Thoracic aorta (tissue), 2 donors: ENCODE data around the gene PLCB1. TPM values are rescaled to one million over a fixed set of nuclear protein-coding genes. Genes with fewer than 3 reads are reported as not detected.
"Not testable (repeated sequence)": the region's sequence is repeated elsewhere in the genome, so short reads cannot be mapped to it uniquely, and the experiment has no call there.

Experiments
- ATAC-seq: fragments of 150-250 bp; one replicate; pipeline ENCODE4 v1.8.0; 2017; ENCODE audit warnings: low read depth; ENCODE audit not compliant: insufficient number of reproducible peaks, low FRiP score
- DNase-seq: peaks from one replicate; pipeline ENCODE4 v3.0.0-alpha.2; 2020; ENCODE audit warnings: low spot score
- H3K27ac ChIP-seq, 2 donors: fragments of 200-600 bp; sonication (generic); 1 replicate in 1 of 2; 2 replicates in 1 of 2; pipeline ENCODE4 v1.5.1; 2016; ENCODE audit warnings: mild to moderate bottlenecking in 2 of 2, moderate library complexity in 2 of 2
- H3K27me3 ChIP-seq: fragments of 200-600 bp; sonication (generic); replicated peaks from 2 replicates; pipeline ENCODE4 v1.6.0; 2016; ENCODE audit warnings: mild to moderate bottlenecking; ENCODE audit not compliant: insufficient read depth
- H3K36me3 ChIP-seq: fragments of 200-600 bp; sonication (generic); one replicate; pipeline ENCODE4 v1.5.1; 2016
- H3K4me1 ChIP-seq, 2 donors: fragments of 200-600 bp; sonication (generic); 1 replicate in 1 of 2; 2 replicates in 1 of 2; pipeline versions ENCODE4 v1.5.1 to v1.6.0; 2016; ENCODE audit warnings: low read depth in 2 of 2, mild to moderate bottlenecking in 1 of 2; ENCODE audit not compliant: control insufficient read depth in 1 of 2
- H3K4me3 ChIP-seq: fragments of 200-600 bp; sonication (generic); 2 replicates; pipeline ENCODE4 v1.5.1; 2016; ENCODE audit warnings: mild to moderate bottlenecking
- H3K9me3 ChIP-seq: fragments of 200-600 bp; sonication (generic); 2 replicates; pipeline ENCODE4 v1.5.1; 2016
- total RNA-seq, 2 donors: library from RNA; depleted of rRNA; stranded (reverse); fragments of >200 nt; gene quantifications; one replicate each; pipeline versions ENCODE4 v1.1.0 to v1.2.3, GENCODE V29; 2016
- TF ChIP-seq, protein P1 (sequence below): fragments of 200-600 bp; sonication (generic); IDR thresholded peaks from one replicate; pipeline ENCODE4 v1.5.1; 2019; ENCODE audit warnings: antibody characterized with exemption

The PLCB1 gene
- total RNA-seq, 2 donors from 2014 or later, result 10.8 to 16.3 TPM

DNA sequence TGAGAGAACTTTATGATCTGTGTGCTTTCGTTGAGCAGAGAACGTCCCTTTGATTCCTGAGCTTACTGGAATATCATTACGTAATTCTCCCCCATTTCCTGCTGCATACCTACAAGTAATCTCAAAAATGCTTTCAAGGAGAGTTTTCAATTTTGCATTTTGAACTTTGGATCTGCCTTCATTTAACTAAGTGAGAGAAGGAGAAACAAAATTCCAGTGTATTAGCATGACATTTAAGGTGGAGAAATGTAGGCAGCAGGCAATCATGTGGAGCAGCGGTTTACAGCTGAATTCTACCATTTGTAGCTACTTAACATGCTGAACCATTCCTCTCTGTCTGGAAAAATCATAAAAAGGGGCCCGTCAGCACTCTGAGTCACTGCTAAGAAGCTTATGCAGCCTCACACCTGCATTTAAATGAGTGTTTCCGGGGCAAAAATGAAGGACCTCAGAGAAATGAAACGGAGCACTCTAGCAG is 451.5 kb downstream of the PLCB1 start:
- Histone ChIP-seq H3K36me3 (no peaks in the 10 kb centered on the region), H3K27me3 (no peaks in the 10 kb centered on the region), H3K27ac (no peak overlapping the region), H3K4me1 (no peaks in the 10 kb centered on the region), H3K9me3 (no peaks in the 10 kb centered on the region), H3K4me3 (no peak overlapping the region)
- DNase-seq, result no peak
- ATAC-seq, result no peak
- TF ChIP-seq, protein P1, sequence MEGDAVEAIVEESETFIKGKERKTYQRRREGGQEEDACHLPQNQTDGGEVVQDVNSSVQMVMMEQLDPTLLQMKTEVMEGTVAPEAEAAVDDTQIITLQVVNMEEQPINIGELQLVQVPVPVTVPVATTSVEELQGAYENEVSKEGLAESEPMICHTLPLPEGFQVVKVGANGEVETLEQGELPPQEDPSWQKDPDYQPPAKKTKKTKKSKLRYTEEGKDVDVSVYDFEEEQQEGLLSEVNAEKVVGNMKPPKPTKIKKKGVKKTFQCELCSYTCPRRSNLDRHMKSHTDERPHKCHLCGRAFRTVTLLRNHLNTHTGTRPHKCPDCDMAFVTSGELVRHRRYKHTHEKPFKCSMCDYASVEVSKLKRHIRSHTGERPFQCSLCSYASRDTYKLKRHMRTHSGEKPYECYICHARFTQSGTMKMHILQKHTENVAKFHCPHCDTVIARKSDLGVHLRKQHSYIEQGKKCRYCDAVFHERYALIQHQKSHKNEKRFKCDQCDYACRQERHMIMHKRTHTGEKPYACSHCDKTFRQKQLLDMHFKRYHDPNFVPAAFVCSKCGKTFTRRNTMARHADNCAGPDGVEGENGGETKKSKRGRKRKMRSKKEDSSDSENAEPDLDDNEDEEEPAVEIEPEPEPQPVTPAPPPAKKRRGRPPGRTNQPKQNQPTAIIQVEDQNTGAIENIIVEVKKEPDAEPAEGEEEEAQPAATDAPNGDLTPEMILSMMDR, result no peak

DNA sequence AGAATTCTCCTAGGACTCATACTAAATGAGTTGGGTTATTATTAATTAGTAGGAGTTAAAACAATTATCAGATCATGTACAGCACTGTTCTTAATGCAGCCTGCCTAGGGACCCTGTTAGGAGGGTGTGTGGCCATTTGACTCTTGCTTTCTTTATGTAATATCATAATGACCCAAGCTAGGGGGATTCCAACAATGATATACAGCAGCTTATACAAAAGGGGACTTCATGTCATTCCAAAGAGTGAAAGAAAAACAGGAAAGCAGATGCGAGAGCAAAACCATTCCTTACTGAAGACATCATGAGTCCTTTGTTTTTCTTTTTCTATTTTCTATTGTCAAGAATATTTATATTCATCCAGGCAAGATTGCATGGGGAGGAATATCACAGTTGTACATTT is 455.2 kb downstream of the PLCB1 start:
- Histone ChIP-seq H3K4me1 (no peaks in the 10 kb centered on the region), H3K9me3 (no peaks in the 10 kb centered on the region), H3K36me3 (no peaks in the 10 kb centered on the region), H3K27ac (no peak overlapping the region), H3K27me3 (no peaks in the 10 kb centered on the region), H3K4me3 (no peak overlapping the region)
- TF ChIP-seq, protein P1, result no peak
- DNase-seq (no peak), ATAC-seq (no peak)

DNA sequence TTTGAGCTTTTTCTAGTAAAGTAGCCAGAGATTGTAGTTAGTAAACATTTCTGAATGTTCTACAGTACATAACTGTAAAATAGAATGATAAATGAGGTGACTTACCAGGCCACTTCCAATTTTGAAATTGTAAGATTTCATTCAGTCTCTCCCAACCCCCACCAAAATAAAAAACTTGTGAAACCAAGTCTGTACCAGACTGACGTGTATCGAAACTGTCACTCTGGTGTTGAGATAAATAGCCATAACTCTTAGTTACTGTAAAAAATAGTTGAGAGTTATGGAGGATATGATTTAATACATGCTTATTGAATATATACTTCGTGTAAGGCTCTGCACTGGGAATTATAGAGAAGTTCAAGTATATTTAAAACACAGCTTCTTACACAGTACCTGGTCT is 455.7 kb downstream of the PLCB1 start:
- no peak overlapping the region for H3K27ac ChIP-seq

DNA sequence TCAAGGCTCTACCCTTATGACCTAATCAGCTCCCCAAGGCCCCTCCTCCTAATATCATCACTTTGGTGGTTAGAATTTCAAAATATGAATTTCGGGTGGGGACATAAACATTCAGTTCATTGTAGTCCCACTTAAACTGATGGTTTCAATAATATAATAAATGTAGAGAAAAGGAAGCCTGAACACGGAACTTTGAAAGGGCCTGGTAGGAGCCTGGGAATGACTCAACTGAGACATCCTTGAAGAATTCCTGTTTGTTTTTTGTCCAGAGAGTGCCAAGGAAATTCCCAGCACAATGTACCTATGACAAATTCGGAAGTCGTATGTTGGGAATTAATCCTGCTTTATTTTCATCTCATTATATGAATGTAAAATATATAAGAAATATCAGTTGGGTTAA is 457.9 kb downstream of the PLCB1 start:
- no peaks in the 10 kb centered on the region for H3K27me3 ChIP-seq
- no peaks in the 10 kb centered on the region for H3K9me3 ChIP-seq
- no peak overlapping the region for H3K4me3 ChIP-seq
- ATAC-seq, result no peak
- TF ChIP-seq, protein P1, result no peak
- H3K36me3 ChIP-seq, result no peaks in the 10 kb centered on the region
- no peak for DNase-seq
- H3K27ac ChIP-seq, result no peak overlapping the region
- H3K4me1 ChIP-seq, result no peaks in the 10 kb centered on the region

More for the DNA sequence above, 455.7 kb downstream of the PLCB1 start:
- no peaks in the 10 kb centered on the region for H3K36me3 ChIP-seq
- TF ChIP-seq, protein P1, result no peak
- DNase-seq, result no peak
- no peaks in the 10 kb centered on the region for H3K9me3 ChIP-seq
- no peaks in the 10 kb centered on the region for H3K4me1 ChIP-seq
- no peaks in the 10 kb centered on the region for H3K27me3 ChIP-seq
- ATAC-seq, result no peak
- H3K4me3 ChIP-seq, result no peak overlapping the region

DNA sequence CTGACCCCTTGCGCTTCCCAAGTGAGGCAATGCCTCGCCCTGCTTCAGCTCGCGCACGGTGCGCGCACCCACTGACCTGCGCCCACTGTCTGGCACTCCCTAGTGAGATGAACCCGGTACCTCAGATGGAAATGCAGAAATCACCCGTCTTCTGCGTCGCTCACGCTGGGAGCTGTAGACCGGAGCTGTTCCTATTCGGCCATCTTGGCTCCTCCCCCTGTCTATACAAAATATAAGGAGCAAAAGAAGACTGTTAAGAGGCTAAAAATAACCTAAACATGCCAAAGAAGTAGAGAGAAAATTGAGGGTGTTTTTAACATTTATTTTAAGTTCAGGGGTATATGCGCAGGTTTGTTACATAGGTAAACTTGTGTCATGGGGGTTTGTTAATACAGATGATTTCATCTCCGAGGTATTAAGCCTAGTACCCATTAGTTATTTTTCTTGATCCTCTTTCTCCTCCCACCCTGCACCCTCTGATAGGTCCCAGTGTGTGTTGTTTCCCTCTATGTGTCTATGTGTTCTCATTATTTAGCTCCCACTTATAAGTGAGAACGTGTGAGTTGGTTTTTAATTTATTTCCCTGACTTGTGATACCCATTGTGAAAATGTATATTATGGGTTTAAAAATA is 469.0 kb downstream of the PLCB1 start:
- not testable (repeated sequence) for H3K4me3 ChIP-seq, H3K27ac ChIP-seq, H3K36me3 ChIP-seq, H3K27me3 ChIP-seq, ATAC-seq, DNase-seq, H3K9me3 ChIP-seq, H3K4me1 ChIP-seq

DNA sequence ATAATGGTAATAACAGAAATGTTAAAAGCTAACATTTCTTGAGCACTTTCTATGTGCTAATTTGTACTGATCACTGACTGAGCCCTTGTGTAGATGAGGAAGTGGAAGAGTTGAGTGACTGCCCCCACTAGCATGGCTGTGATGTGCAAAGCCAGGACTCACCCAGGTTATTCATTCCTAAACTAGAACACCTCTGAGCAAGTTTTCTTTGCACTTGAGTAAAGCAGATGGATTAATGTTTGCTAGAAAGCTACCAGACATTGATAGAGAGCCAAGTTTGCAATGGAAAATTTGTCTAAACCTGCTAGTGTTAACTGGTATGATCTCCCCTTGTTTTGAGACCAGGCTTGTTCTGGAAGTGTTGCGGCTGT is 469.5 kb downstream of the PLCB1 start:
- H3K36me3 ChIP-seq, result no peaks in the 10 kb centered on the region
- no peaks in the 10 kb centered on the region for H3K4me1 ChIP-seq
- H3K27me3 ChIP-seq, result no peaks in the 10 kb centered on the region
- no peak for DNase-seq
- no peaks in the 10 kb centered on the region for H3K9me3 ChIP-seq
- H3K4me3 ChIP-seq, result no peak overlapping the region
- H3K27ac ChIP-seq, result no peak overlapping the region
- TF ChIP-seq, protein P1, result no peak
- no peak for ATAC-seq
